Smooth muscle cell (in vitro differentiated cells): ENCODE results near the gene DDI2. TPM values are rescaled to one million over a fixed set of nuclear protein-coding genes. Genes with fewer than 3 reads are reported as not detected.

Source experiments
- DNase-seq: peaks from one replicate; lab custom pipeline; 2025; ENCODE audit not compliant: unreplicated experiment; lab: John Stamatoyannopoulos, UW
- H2AFZ ChIP-seq: fragments of 200-600 bp; sonication (generic); 2 replicates; pipeline ENCODE4 v1.6.0; 2016; ENCODE audit warnings: antibody characterized with exemption, low read depth, mild to moderate bottlenecking
- H3F3A ChIP-seq: fragments of 200-600 bp; sonication (generic); 2 replicates; pipeline ENCODE4 v1.6.0; 2017; ENCODE audit warnings: antibody characterized with exemption, low read depth
- H3K27ac ChIP-seq: fragments of 200-600 bp; sonication (generic); 2 replicates; pipeline ENCODE4 v1.5.1; 2016; ENCODE audit warnings: low read depth, mild to moderate bottlenecking
- H3K27me3 ChIP-seq: fragments of 200-600 bp; sonication (generic); 2 replicates; pipeline ENCODE4 v1.6.1; 2016; ENCODE audit warnings: low read depth, mild to moderate bottlenecking
- H3K36me3 ChIP-seq: fragments of 200-600 bp; sonication (generic); 2 replicates; pipeline ENCODE4 v1.5.1; 2016; ENCODE audit warnings: low read depth
- H3K4me1 ChIP-seq: fragments of 200-600 bp; sonication (generic); 2 replicates; pipeline ENCODE4 v1.5.1; 2016; ENCODE audit warnings: low read depth
- H3K4me2 ChIP-seq: fragments of 200-600 bp; sonication (generic); 2 replicates; pipeline ENCODE4 v1.6.0; 2016; ENCODE audit warnings: mild to moderate bottlenecking
- H3K4me3 ChIP-seq: fragments of 200-600 bp; sonication (generic); 2 replicates; pipeline ENCODE4 v1.5.1; 2016; ENCODE audit warnings: mild to moderate bottlenecking
- H3K79me2 ChIP-seq: fragments of 200-600 bp; sonication (generic); 2 replicates; pipeline ENCODE4 v1.6.0; 2016; ENCODE audit warnings: low read depth, mild to moderate bottlenecking
- H3K9ac ChIP-seq: fragments of 200-600 bp; sonication (generic); 2 replicates; pipeline ENCODE4 v1.6.0; 2016; ENCODE audit warnings: low read depth
- H3K9me3 ChIP-seq: fragments of 200-600 bp; sonication (generic); replicated peaks from 2 replicates; pipeline ENCODE4 v1.5.1; 2016; ENCODE audit warnings: low read depth
- H4K20me1 ChIP-seq: fragments of 200-600 bp; sonication (generic); 2 replicates; pipeline ENCODE4 v1.6.0; 2016; ENCODE audit warnings: low read depth
- WGBS: methylation state at CpG from one replicate; pipeline ENCODE4 v1.1.7; 2016; ENCODE audit warnings: low lambda C conversion rate; 5-methylcytosine and 5-hydroxymethylcytosine counted together
- polyA plus RNA-seq: library from polyadenylated mRNA; unstranded; fragments of >200 nt; fragmentation: Nextera tagmentation; extraction: Ambion mirVana; gene quantifications from 2 replicates; pipeline ENCODE4 v1.2.1, GENCODE V29; 2016
- total RNA-seq: library from RNA; depleted of rRNA; stranded (reverse); fragments of >200 nt; gene quantifications from 2 replicates; pipeline ENCODE4 v1.2.3, GENCODE V29; 2014
- TF ChIP-seq, protein P1 (sequence below): fragments of 200-600 bp; sonication (generic); IDR thresholded peaks from 2 replicates; pipeline ENCODE4 v1.5.1; 2017; ENCODE audit warnings: borderline replicate concordance, mild to moderate bottlenecking, antibody characterized with exemption; ENCODE audit not compliant: insufficient read depth, poor library complexity, severe bottlenecking

Gene DDI2
- total and polyA plus RNA-seq, 2 experiments from 2014 or later: 3.5 to 10.9 TPM

DNA sequence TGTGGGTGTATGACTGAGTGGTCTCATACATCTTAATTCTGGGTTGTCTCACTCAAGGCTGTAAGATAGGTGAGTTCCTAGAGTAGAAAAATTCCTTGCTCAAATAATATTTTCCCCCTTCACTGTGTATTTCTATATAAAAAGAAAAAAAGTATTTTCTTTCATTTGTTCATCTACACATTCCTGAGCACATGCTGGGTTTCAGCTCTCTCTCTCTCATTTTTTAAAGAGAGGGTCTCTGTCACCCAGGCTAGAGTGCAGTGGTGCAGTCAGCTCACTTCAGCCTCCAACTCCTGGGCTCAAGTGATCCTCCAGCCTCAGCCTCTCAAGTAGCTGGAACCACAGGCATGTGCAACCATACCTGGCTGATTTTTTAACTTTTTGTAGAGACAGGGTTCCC is 22.0 kb downstream of the DDI2 start:
- H3K9ac ChIP-seq: no peak overlapping the region
- no peak overlapping the region for H3K27ac ChIP-seq
- H3K4me2 ChIP-seq: no peak overlapping the region
- no peaks in the 10 kb centered on the region for H3K4me1 ChIP-seq
- H3K27me3 ChIP-seq: no peaks in the 10 kb centered on the region
- H3F3A ChIP-seq: no peaks in the 10 kb centered on the region
- H3K79me2 ChIP-seq: no peaks in the 10 kb centered on the region
- TF ChIP-seq, protein P1, sequence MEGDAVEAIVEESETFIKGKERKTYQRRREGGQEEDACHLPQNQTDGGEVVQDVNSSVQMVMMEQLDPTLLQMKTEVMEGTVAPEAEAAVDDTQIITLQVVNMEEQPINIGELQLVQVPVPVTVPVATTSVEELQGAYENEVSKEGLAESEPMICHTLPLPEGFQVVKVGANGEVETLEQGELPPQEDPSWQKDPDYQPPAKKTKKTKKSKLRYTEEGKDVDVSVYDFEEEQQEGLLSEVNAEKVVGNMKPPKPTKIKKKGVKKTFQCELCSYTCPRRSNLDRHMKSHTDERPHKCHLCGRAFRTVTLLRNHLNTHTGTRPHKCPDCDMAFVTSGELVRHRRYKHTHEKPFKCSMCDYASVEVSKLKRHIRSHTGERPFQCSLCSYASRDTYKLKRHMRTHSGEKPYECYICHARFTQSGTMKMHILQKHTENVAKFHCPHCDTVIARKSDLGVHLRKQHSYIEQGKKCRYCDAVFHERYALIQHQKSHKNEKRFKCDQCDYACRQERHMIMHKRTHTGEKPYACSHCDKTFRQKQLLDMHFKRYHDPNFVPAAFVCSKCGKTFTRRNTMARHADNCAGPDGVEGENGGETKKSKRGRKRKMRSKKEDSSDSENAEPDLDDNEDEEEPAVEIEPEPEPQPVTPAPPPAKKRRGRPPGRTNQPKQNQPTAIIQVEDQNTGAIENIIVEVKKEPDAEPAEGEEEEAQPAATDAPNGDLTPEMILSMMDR: no peak
- no peaks in the 10 kb centered on the region for H3K9me3 ChIP-seq
- H3K36me3 ChIP-seq: peaks cover 12% of the 10 kb centered on the region
- no peak for DNase-seq
- H2AFZ ChIP-seq: no peak overlapping the region
- H3K4me3 ChIP-seq: no peak overlapping the region
- no peaks in the 10 kb centered on the region for H4K20me1 ChIP-seq

DNA sequence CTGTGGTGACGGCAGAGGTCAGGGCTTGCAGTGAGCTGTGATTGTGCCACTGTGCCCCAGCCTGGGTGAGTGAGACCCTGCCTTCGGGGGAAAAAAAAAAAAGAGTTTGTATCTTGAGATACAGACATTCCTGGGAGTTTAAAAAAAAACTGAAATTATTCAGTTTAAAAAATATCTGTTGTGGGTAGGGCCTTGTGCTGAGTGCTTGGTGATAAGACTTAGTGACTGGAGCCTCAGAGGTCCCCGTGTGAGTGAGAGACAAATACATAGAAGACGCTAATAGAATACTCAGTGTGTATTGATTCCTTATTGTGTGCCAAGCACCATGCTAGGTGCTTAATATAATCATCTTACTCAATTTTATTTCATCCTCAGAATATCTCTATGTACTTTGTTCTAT is 22.7 kb downstream of the DDI2 start:
- Histone ChIP-seq H3K4me1 (no peaks in the 10 kb centered on the region), H2AFZ (no peak overlapping the region), H3F3A (no peaks in the 10 kb centered on the region), H3K9ac (no peak overlapping the region), H3K9me3 (no peaks in the 10 kb centered on the region), H3K27me3 (no peaks in the 10 kb centered on the region), H3K4me2 (no peak overlapping the region), H4K20me1 (no peaks in the 10 kb centered on the region), H3K27ac (no peak overlapping the region), H3K79me2 (no peaks in the 10 kb centered on the region), H3K4me3 (no peak overlapping the region), H3K36me3 (peaks cover 12% of the 10 kb centered on the region)
- 97% methylated on average over 4 of the region's 4 CpGs for WGBS
- DNase-seq: no peak
- TF ChIP-seq, protein P1: no peak

DNA sequence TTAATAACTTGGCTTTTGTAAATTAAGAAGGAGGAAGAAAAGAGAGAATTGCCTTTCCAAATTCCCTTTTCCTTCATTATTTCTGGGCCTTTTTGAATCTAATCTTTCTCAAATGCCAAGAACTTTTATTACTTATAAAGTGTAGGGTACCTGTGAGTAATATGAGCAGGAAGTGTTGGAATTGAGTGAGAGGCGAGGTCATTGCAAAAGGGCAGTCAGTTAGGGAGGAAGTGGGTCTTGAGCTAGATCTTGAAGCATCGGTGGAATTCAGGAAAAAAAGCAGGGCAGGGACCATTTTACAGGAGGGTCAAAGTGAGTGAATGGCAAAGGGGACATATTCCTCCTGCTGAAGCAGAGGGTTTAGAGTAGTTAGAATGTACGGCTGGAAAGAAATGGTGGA is 23.4 kb downstream of the DDI2 start:
- no peak for DNase-seq
- Histone ChIP-seq H3K27ac (no peak overlapping the region), H3K27me3 (no peaks in the 10 kb centered on the region), H3K79me2 (no peaks in the 10 kb centered on the region), H3K4me2 (no peak overlapping the region), H3K36me3 (peaks cover 12% of the 10 kb centered on the region), H4K20me1 (no peaks in the 10 kb centered on the region), H2AFZ (no peak overlapping the region), H3K9ac (no peak overlapping the region), H3K4me3 (no peak overlapping the region), H3K4me1 (no peaks in the 10 kb centered on the region), H3K9me3 (no peaks in the 10 kb centered on the region), H3F3A (no peaks in the 10 kb centered on the region)
- TF ChIP-seq, protein P1: no peak
- WGBS: 98% methylated on average over 3 of the region's 3 CpGs

DNA sequence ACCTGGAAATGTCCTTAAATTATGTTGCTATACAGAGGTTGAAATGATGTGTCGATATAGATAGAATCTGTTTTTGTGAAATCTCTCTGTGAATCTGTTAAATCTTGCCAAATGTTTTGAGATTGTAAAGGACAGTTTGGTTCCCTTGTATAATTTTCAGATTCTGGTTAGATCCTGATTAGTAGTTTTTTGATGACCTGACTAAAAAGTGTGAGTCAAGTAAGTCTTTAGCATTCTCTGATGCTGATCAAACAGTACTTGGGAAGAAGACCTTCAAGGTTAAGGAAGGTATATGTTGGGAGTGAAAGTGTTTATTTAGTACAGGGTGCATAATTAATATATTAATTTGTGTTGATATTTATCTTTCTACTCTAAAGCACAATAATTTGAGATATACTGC is 32.7 kb downstream of the DDI2 start:
- 100% methylated on average over 1 of the region's 1 CpG for WGBS
- no peak overlapping the region for H3K9ac ChIP-seq
- H3K27me3 ChIP-seq: no peaks in the 10 kb centered on the region
- no peaks in the 10 kb centered on the region for H3K79me2 ChIP-seq
- H4K20me1 ChIP-seq: peaks cover 7% of the 10 kb centered on the region
- no peaks in the 10 kb centered on the region for H3F3A ChIP-seq
- TF ChIP-seq, protein P1: no peak
- no peak overlapping the region for H3K4me2 ChIP-seq
- peaks cover 6% of the 10 kb centered on the region for H3K36me3 ChIP-seq
- no peaks in the 10 kb centered on the region for H3K4me1 ChIP-seq
- no peaks in the 10 kb centered on the region for H3K9me3 ChIP-seq
- DNase-seq: no peak
- H2AFZ ChIP-seq: no peak overlapping the region
- no peak overlapping the region for H3K27ac ChIP-seq
- no peak overlapping the region for H3K4me3 ChIP-seq
